Raji (cell line): ENCODE data around the gene PRDM7.

Experiments used
- POLR2A ChIP-seq: IDR thresholded peaks from 2 replicates; pipeline ENCODE4 v1.6.1; 2011; ENCODE audit warnings: low read depth, low read length, control low read depth; ENCODE audit not compliant: insufficient read depth

PRDM7 gene

GRCh38 chr16:90077240-90077756 is at the start of gene PRDM7:
Gene PRDM7 (minus strand): TSS chr16:90077331. CDS start chr16:90075910, 1,421 bp downstream.
- TF ChIP-seq POLR2A: peak; percentile 42; the same call in 1 of the 2 replicates

- no peak for TF ChIP-seq POLR2A
Measured at GRCh38 chr16:90084215-90084950, 7.3 kb upstream of the PRDM7 start.

- TF ChIP-seq POLR2A: no peak
Measured at GRCh38 chr16:90083139-90083538, 6.0 kb upstream of the PRDM7 start.

DNA sequence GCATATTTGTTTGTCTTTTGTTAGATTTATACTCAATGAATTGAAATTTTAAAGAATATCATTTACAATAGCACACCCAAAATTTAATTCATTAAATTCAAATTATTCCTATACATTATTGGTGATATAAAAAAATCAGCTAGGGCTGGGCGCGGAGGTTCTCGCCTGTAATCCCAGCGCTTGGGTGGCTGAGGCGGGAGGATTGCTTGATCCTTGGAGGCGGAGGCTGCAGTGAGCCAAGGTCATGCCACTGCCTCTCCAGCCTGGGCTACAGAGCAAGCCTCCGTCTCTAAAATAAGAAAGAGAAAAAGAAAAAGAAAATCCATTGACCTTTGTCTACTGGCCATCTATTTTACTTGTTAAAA is 4.5 kb upstream of the PRDM7 start:
- no peak for TF ChIP-seq POLR2A

DNA sequence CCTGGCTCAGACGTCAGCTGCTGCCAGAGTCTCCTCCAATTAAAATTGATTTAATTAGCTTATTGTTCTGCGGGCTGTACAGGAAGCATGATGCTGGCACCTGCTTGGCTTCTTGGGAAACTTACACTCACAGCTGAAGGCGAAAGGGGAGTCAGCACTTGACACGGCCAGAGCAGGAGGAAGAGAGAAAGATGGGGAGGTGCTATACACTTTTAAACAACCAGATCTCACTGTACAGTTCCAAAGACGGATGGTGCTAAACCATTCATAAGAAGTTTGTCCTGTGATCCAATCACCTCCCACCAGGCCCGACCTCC is 1.4 kb upstream of the PRDM7 start:
- no peak for TF ChIP-seq POLR2A

- TF ChIP-seq POLR2A: no peak
Measured at GRCh38 chr16:90077757-90078578, 837 bp upstream of the PRDM7 start.

DNA sequence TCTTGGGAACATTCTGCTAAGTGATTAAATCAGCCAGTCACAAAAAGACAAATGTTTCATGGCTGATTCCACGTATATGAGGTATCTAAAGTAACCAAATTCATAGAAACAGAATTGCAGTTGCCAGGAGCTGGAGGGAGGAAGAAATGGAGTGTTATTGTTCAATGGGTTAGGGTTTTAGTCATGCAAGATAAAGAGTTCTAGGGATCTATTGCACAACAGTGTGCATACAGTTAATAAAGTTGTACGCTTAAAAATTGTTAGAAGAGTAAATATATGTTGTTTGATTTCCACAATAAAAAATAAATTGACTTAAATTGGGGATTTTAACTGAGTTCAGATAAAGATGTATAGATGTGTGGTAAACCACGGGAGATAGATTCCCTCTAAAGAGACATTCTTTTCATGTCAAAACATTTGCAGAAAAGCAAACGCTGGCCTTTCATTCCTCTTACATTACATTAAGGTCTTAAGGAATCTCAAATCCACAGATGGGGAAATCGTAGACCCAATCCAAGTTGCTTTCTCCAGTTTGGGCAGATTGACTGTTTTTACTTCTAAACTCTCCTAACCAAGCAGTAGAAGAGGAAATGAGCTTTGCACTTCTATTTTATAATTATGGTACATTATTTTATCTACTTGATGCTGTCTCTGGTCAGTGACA is 4.6 kb downstream of the PRDM7 start:
- TF ChIP-seq POLR2A: no peak

- no peak for TF ChIP-seq POLR2A
Measured at GRCh38 chr16:90070440-90070839, 6.7 kb downstream of the PRDM7 start.

GRCh38 chr16:90061437-90061836 is 15.7 kb downstream of the PRDM7 start:
- no peak for TF ChIP-seq POLR2A

- no peak for TF ChIP-seq POLR2A
Measured at GRCh38 chr16:90057738-90058173, 19.4 kb downstream of the PRDM7 start.

DNA sequence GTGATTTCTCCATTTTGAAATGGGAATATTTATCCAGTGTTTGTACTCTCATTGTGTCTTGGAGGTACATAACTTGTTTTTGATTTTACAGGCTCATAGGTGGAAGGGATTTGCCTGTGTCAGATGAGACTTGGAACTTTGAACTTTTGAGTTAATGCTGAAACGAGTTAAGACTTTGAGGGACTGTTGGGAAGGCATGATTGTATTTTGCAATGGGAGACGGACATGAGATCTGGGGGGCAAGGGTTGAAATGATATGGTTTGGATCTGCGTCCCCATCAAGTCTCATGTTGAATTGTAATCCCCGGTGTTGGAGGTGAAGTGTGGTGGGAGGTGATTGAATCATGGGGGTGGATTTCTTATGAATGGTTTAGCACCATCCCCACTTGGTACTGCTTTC is 21.8 kb downstream of the PRDM7 start:
- no peak for TF ChIP-seq POLR2A

- no peak for TF ChIP-seq POLR2A
Measured at GRCh38 chr16:90054554-90054953, 22.6 kb downstream of the PRDM7 start.

- no peak for TF ChIP-seq POLR2A
Measured at GRCh38 chr16:90053902-90054500, 23.1 kb downstream of the PRDM7 start.

DNA sequence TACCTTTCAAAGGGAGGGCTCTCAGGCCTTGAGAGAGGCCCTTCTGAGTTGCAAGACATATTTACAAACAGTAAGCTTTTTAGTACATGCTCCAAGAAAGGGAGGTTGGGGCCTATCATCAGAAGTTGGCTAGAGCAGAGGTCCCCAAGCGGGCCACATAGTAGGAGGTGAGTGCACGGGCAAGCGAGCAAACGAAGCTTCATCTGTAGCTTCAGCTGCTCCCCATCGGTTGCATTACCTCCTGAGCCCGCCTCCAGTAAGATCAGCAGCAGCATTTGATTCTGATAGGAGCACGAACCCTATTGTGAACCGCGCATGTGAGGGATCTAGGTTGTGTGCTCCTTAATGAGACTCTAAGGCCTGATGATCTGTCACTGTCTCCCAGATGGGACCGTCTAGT is 26.2 kb downstream of the PRDM7 start:
- TF ChIP-seq POLR2A: no peak

DNA sequence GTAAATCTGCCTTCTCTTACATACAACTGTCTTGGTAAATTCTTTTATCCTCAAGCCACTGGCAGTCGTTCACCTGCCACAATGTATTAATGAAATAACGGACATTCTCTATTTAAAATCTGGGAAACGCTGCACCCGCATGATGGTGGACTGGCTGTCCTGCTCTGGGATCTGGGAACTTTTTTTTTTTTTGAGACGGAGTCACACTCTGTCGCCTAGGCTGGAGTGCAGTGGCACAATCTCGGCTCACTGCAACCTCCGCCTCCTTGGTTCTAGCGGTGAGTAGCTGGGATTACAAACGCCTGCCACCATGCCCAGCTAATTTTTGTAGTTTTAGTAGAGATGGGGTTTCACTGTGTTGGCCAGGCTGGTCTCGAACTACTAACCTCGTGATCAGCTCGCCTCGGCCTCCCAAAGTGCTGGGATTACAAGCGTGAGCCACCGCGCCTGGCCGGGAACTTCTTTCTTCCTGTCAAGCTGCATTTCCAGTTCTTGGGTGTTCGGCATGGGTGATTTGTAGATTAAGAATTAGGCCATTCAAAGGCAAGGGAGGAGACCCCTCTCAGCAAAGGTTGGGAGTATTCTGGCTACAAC is 28.3 kb downstream of the PRDM7 start:
- no peak for TF ChIP-seq POLR2A
